ENCODE data around the gene SNAP47.

Gene SNAP47

DNA sequence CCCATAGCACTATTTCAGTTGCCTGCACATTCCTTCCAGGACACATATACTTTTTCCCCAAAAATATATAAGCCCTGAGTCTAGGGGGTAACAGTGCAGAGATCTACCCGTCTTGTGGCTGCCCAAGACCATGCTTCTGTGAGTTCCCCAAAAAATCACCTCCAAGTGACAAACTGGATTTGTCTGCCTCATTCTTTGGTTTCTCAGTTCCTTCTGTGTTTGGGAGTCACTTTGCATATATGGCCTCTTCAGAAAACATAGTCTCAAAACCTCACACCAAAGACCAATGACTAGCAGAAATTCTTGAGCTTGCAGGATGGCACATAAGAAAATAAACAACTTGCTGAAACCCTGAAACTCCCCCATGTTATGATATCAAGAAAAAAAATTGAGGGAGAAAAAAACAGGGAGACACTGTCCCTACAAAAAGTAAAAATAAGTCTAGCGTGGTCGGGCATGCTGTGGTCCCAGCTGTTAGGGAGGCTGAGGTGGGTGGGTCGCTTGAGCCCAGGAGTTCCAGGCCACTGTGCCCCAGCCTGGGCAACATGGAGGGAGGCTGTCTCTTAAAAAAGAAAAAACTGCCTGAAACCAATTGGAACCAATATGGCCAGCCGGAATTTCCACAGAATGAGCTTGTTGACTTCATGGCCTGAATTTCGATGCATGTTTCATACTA lies 8.2 kb upstream of the SNAP47 start:
- no peaks in the 10 kb centered on the region for H3K9me2 ChIP-seq (replicated peaks; ENCODE audit: control insufficient read depth, low read length)
- H3K9me3 ChIP-seq (ENCODE audit: control insufficient read depth, insufficient read depth, low read length), result peaks cover 5% of the 10 kb centered on the region; the same call in 1 of the 2 replicates
- H3K4me3 ChIP-seq (ENCODE audit: low read length), result no peak overlapping the region
- no peaks in the 10 kb centered on the region for H3K27me3 ChIP-seq (ENCODE audit: control insufficient read depth, low read length)
- peaks cover 12% of the 10 kb centered on the region for H3K4me1 ChIP-seq (ENCODE audit: control insufficient read depth, low read length)
- TF ChIP-seq, protein P1, sequence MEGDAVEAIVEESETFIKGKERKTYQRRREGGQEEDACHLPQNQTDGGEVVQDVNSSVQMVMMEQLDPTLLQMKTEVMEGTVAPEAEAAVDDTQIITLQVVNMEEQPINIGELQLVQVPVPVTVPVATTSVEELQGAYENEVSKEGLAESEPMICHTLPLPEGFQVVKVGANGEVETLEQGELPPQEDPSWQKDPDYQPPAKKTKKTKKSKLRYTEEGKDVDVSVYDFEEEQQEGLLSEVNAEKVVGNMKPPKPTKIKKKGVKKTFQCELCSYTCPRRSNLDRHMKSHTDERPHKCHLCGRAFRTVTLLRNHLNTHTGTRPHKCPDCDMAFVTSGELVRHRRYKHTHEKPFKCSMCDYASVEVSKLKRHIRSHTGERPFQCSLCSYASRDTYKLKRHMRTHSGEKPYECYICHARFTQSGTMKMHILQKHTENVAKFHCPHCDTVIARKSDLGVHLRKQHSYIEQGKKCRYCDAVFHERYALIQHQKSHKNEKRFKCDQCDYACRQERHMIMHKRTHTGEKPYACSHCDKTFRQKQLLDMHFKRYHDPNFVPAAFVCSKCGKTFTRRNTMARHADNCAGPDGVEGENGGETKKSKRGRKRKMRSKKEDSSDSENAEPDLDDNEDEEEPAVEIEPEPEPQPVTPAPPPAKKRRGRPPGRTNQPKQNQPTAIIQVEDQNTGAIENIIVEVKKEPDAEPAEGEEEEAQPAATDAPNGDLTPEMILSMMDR (IDR thresholded peaks at IDR 0.05; ENCODE audit: low read depth, low read length, poor library complexity, severe bottlenecking), result no peak
- no peak for TF ChIP-seq EZH2phosphoT487 (IDR thresholded peaks at IDR 0.05; ENCODE audit: borderline replicate concordance, low read length)
- H3K4me2 ChIP-seq (ENCODE audit: low read length), result no peak overlapping the region
- peaks cover 3% of the 10 kb centered on the region; the same call in 1 of the 2 replicates for H4K20me1 ChIP-seq (ENCODE audit: control insufficient read depth, insufficient read depth, low read depth, low read length)
- H3F3A ChIP-seq (ENCODE audit: control insufficient read depth, insufficient read depth), result peaks cover 3% of the 10 kb centered on the region
- no peak overlapping the region for H3K27ac ChIP-seq (ENCODE audit: low read depth, low read length)
- H3K79me2 ChIP-seq (ENCODE audit: control insufficient read depth, low read length), result no peaks in the 10 kb centered on the region
- peaks cover 15% of the 10 kb centered on the region for H3K36me3 ChIP-seq (ENCODE audit: control insufficient read depth, low read length)

DNA sequence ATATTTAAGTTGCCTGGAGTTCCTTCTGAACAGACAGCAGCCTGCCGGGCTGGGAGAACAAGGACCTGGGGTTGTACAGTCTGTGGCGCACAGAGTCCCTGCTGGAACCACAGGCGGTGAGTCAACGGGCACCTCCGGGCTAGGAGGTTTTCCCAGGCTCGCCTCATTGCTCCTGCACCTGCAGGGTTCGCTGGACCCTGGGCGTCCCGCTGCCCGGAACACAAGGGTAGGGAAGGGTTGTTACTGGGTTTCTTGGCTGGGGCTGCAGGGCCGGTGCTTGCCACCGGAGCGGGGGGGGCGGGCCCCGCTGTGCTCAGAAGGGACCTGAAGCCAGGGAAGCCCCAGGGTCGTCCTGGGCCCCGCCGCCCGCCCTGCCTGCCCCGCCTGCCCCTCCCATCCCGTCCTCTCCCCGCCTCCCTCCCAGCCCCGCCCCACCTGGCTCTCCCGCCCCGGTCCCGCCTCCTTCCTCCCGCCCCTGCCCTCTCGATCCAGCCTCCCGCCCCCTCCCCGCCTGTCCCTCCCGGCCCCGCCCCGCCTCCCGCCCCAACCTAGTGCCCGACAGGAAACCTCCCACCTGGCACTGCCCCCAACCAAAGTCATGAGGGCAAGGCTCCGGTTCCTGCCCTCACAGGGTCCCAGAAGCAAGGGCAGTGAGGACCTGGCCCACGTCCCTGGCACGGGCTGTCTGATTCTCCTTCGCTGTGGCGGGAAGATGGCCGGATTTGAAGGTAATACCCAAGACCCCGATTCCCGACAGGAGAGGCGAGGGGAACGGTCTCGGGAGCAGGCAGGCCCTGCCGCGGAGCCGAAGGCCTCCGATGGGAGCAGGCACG lies 7.0 kb upstream of the SNAP47 start:
- Histone ChIP-seq H3K36me3 (ENCODE audit: control insufficient read depth, low read length) (peaks cover 27% of the 10 kb centered on the region), H3F3A (ENCODE audit: control insufficient read depth, insufficient read depth) (peaks cover 3% of the 10 kb centered on the region), H3K79me2 (ENCODE audit: control insufficient read depth, low read length) (peaks cover 10% of the 10 kb centered on the region), H3K27ac (ENCODE audit: low read depth, low read length) (no peak overlapping the region), H3K4me2 (ENCODE audit: low read length) (peak overlapping the region; percentile 85), H3K9me2 (replicated peaks; ENCODE audit: control insufficient read depth, low read length) (no peaks in the 10 kb centered on the region), H3K4me3 (ENCODE audit: low read length) (peak overlapping the region; percentile 70), H3K9me3 (ENCODE audit: control insufficient read depth, insufficient read depth, low read length) (0 out of 2 replicates have a peak, but pooled peaks cover 2% of the 10 kb centered on the region), H3K27me3 (ENCODE audit: control insufficient read depth, low read length) (no peaks in the 10 kb centered on the region), H3K4me1 (ENCODE audit: control insufficient read depth, low read length) (peaks cover 12% of the 10 kb centered on the region), H4K20me1 (ENCODE audit: control insufficient read depth, insufficient read depth, low read depth, low read length) (peaks cover 3% of the 10 kb centered on the region; the same call in 1 of the 2 replicates)
- TF ChIP-seq EZH2phosphoT487 (IDR thresholded peaks at IDR 0.05; ENCODE audit: borderline replicate concordance, low read length), result no peak
- TF ChIP-seq, protein P1 (IDR thresholded peaks at IDR 0.05; ENCODE audit: low read depth, low read length, poor library complexity, severe bottlenecking), result no peak

DNA sequence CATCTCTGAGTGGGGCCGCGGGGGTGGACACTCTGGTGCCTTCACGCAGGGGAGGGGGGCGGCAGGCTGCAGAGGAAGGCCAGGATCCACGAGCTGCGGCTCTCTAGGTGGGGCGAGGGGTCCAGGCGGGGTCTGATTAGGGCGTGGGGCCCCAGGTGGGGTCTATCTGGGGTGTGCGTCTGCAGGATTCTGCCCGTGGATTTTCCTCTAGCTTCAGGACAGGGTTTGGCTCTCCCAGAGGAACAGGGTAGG lies 6.4 kb upstream of the SNAP47 start:
- peaks cover 3% of the 10 kb centered on the region for H3F3A ChIP-seq (ENCODE audit: control insufficient read depth, insufficient read depth)
- H3K4me3 ChIP-seq (ENCODE audit: low read length), result peak overlapping the region; percentile 69
- peaks cover 3% of the 10 kb centered on the region; the same call in 1 of the 2 replicates for H4K20me1 ChIP-seq (ENCODE audit: control insufficient read depth, insufficient read depth, low read depth, low read length)
- peaks cover 14% of the 10 kb centered on the region for H3K4me1 ChIP-seq (ENCODE audit: control insufficient read depth, low read length)
- no peaks in the 10 kb centered on the region for H3K9me2 ChIP-seq (replicated peaks; ENCODE audit: control insufficient read depth, low read length)
- peaks cover 16% of the 10 kb centered on the region for H3K79me2 ChIP-seq (ENCODE audit: control insufficient read depth, low read length)
- H3K27me3 ChIP-seq (ENCODE audit: control insufficient read depth, low read length), result no peaks in the 10 kb centered on the region
- H3K36me3 ChIP-seq (ENCODE audit: control insufficient read depth, low read length), result peaks cover 33% of the 10 kb centered on the region
- H3K27ac ChIP-seq (ENCODE audit: low read depth, low read length), result no peak overlapping the region
- no peaks in the 10 kb centered on the region for H3K9me3 ChIP-seq (ENCODE audit: control insufficient read depth, insufficient read depth, low read length)
- TF ChIP-seq, protein P1 (IDR thresholded peaks at IDR 0.05; ENCODE audit: low read depth, low read length, poor library complexity, severe bottlenecking), result no peak
- no peak for TF ChIP-seq EZH2phosphoT487 (IDR thresholded peaks at IDR 0.05; ENCODE audit: borderline replicate concordance, low read length)
- H3K4me2 ChIP-seq (ENCODE audit: low read length), result peak overlapping the region; percentile 85
